GM12892 (cell line): ENCODE data around the gene PRKACB.
"Not testable (repeated sequence)": the region's sequence is repeated elsewhere in the genome, so short reads cannot be mapped to it uniquely, and the experiment has no call there.

ENCODE experiments used
- DNase-seq: peaks from one replicate; pipeline ENCODE4 v3.0.0; 2011; ENCODE audit not compliant: insufficient read length
- FAIRE-seq: peaks from 2 replicates; lab custom pipeline; 2011; peaks lifted over from hg19 to GRCh38; lab: Jason Lieb, UNC
- POLR2A ChIP-seq: IDR thresholded peaks from 2 replicates; pipeline ENCODE4 v1.6.1; 2011; ENCODE audit warnings: low read depth, low read length, control low read depth
- POLR2AphosphoS5 ChIP-seq: IDR thresholded peaks from 2 replicates; pipeline ENCODE4 v1.6.1; 2011; ENCODE audit warnings: low read depth, low read length, control low read depth
- TAF1 ChIP-seq: IDR thresholded peaks from 2 replicates; pipeline ENCODE4 v1.6.1; 2011; ENCODE audit warnings: low read depth, mild to moderate bottlenecking, control low read depth, low read length, borderline replicate concordance

The PRKACB gene

DNA sequence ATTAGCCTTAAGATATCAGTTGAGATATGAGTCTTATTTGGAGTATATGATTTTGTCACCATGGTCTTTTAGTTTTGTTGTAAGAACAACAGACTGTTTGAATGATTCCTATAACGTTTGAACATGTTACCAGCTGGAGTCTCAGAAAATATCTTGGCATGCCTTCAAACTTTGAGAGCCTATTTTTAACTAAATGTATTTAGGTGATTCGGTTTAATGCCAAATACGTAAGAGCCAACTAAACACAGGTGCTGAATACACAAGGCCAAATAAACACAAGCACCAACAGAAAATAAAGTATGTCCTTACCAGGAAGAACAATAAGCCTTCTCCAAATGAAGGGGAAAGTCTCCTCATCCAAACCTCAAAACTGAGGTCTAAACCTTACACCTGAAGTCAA, 48.6 kb downstream of the PRKACB start:
- FAIRE-seq (no peak), DNase-seq (no peak)
- no peak for TF ChIP-seq POLR2A
- TF ChIP-seq TAF1 = no peak
- no peak for TF ChIP-seq POLR2AphosphoS5

DNA sequence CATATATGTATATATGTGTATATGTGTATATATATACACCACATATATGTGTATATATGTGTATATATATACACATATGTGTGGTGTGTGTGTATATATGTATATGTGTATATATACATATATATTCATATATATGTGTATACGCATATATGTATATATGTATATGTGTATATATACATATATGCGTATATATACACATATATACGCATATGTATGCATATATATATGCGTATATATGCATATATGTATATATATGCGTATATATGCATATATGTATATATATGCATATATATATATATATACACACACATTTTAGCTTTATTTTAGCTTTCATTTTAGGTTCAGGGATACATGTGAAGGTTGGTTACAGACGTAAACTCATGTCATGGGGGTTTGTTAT, 54.8 kb downstream of the PRKACB start:
- TF ChIP-seq POLR2AphosphoS5 = no peak
- no peak for TF ChIP-seq TAF1
- TF ChIP-seq POLR2A = no peak
- FAIRE-seq (no peak), DNase-seq (no peak)

DNA sequence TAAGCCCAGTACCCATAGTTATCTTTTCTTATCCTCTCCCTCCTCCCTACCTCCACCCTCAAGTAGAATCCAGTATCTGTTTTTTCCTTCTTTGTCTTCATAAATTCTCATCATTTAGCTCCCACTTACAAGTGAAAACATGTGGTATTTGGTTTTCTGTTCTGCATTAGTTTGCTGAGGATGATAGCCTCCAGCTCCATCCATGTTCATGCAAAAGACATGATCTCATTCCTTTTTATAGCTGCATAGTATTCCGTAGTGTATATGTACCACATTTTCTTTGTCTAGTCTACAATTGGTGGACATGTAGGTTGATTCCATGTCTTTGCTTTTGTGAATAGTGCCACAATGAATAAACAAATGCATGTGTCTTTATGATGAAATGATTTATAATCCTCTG, 55.2 kb downstream of the PRKACB start:
- FAIRE-seq = no peak
- TF ChIP-seq POLR2AphosphoS5 = no peak
- no peak for TF ChIP-seq TAF1
- TF ChIP-seq POLR2A = no peak
- DNase-seq = no peak

DNA sequence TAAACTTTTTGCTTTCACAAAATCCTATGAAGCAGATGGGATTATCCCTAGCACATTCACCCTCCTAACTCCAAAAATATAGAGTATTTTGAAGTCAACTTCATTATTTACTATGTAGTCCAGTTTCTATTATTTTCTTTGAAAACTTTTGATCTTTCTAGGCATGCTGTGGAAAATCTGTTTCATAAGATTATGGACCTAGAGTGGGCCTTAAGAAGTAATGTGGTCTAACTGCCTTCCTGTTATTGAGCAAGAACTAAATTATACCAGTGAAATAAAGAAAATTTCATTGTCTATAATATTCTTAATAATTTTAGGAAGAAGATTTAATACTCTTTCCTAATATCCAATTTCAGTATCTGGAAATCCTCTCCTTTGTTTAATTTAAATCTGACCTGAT, 58.1 kb downstream of the PRKACB start:
- TF ChIP-seq TAF1 (no peak), POLR2AphosphoS5 (no peak), POLR2A (no peak)
- FAIRE-seq (no peak), DNase-seq (no peak)

DNA sequence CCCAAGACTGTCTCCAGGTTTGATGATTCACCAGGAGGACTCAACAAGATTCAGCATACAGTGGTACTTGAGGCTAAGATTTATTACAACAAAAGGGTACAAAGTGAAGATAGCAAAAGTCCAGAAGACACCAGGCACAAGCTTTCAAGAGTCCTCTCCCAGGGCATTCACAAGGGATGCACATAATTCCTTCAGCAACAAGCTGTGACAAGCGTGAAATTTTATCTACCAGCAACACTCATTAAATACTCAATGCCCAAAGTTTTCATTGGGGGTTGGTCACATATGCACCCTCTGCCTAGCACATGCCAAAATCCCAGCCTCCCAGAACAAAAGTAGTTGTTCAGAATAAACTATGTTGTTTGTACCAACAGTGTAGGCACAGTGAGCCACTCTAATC, 62.3 kb downstream of the PRKACB start:
- TF ChIP-seq POLR2A = no peak
- TF ChIP-seq TAF1 = no peak
- TF ChIP-seq POLR2AphosphoS5 = no peak
- DNase-seq = no peak
- no peak for FAIRE-seq

DNA sequence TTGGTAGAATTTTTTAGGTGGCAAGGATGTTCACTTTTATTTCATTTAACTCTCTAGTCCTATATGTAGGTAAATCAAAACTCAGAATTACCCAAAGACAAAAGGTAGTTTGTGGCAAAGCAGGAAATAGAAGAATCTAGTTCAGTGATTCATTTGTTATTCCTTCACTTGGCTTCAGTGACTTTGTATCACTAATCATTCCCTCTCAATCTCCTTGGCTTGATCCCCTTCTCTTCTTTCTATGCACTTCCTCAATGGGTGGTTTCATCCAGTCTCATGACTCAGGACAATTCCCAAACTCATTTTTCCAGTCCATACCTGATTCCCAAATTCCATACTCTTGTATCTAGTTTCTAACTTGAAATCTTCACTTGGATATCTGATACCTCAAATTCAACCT, 64.9 kb downstream of the PRKACB start:
- FAIRE-seq (no peak), DNase-seq (no peak)
- TF ChIP-seq TAF1 (no peak), POLR2AphosphoS5 (no peak)

DNA sequence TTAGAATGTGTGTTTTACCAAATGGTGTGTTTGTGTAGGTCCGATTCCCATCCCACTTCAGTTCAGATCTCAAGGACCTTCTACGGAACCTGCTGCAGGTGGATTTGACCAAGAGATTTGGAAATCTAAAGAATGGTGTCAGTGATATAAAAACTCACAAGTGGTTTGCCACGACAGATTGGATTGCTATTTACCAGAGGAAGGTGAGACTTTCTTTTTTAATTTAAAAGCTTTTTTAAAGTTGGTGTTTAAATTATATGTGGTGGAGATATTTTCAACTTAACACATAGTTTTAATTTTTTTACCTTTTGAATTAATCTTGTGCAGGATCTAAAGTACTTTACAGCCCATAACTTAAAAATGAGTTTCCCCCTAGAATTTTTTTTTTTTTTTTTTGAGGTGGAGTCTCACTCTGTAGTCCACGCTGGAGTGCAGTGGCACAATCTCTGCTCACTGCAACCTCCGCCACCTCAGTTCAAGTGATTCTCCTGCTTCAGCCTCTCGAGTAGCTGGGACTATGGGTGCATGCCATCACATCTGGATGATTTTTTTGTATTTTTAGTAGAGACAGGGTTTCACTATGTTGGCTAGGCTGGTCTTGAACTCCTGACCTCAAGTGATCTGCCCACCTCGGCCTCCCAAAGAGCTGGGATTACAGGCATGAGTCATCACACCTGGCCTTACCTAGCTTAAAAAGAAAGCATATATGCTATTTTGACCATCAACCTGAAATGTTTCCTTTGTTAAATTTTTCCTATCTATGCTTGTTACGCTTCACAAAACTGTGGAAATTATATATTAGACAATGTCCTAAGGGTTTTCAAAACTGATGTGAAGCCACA, 70.3 kb downstream of the PRKACB start:
- no peak for FAIRE-seq
- no peak for DNase-seq
- TF ChIP-seq TAF1 = no peak
- no peak for TF ChIP-seq POLR2A
- TF ChIP-seq POLR2AphosphoS5 = no peak

DNA sequence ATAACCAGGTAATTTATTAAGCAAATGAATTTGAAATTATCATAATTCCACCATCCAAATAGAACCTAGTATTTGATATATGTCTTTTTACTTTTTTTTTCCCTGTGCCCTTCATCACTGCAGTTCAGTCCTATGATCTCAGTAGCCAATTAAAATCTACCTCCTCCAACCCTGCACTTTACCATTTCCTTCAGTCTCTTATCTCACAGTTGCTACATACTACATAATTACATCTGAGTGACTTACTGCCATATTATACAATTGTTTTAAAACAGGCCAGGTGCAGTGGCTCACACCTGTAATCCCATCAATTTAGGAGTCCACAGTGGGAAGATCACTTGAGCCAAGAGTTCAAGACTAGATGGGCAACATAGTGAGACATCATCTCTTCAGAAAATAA, 73.2 kb downstream of the PRKACB start:
- TF ChIP-seq TAF1 (no peak), POLR2AphosphoS5 (no peak), POLR2A (no peak)
- FAIRE-seq (no peak), DNase-seq (no peak)

DNA sequence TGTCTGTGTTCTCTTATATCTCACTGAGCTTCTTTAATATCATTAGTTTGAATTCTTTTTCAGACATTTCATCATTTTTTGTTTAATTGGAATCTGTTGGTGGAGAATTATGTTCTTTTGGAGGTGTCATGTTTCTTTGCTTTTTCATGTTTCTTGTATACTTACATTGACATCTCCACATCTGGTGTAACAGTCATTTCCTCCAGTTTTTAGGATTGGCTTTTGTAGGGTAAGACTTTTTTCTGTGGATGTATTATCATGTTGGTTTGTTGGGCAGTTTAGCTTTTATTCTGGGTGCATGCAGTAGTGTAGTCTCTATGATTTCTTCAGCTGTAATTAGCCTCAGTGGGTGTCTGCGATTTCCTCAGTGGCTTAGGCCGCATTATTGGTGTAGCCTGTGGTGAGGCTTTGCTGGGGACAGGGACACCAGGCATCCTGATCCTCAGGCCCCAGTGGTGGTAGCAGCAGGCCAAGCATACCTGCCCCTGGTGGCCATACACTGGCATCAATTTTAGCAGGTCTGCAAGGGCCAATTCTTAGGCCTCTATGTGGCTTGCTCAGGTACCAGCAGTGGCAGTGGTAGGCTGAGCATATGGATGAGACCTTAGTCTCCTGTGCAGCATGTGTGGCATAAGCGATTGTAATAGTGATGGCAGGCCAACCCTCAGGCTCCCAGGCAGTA, 79.8 kb downstream of the PRKACB start:
- no peak for FAIRE-seq
- DNase-seq = no peak
- TF ChIP-seq POLR2AphosphoS5 (no peak), POLR2A (no peak), TAF1 (no peak)

DNA sequence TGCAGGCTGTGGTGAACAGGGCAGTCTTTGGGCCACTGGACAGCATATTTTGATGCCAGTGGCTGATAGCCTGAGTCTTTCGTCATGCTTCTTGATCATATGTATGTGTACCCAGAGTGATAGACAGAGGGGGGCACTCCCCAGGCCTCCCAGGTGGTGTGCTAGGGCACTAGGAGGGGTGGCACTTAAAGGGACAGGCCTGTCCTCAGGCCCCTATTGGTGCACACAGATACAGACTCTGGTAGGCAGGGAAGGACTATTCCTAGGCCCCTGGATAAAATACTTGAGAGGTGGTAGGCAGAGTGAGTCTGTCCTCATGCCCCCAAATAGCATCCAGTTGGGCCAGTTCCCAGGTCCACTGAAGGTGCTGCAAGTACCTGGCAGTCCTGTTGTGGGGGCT, 80.8 kb downstream of the PRKACB start:
- TF ChIP-seq POLR2A (no peak), POLR2AphosphoS5 (no peak)
- FAIRE-seq (no peak), DNase-seq (no peak)

DNA sequence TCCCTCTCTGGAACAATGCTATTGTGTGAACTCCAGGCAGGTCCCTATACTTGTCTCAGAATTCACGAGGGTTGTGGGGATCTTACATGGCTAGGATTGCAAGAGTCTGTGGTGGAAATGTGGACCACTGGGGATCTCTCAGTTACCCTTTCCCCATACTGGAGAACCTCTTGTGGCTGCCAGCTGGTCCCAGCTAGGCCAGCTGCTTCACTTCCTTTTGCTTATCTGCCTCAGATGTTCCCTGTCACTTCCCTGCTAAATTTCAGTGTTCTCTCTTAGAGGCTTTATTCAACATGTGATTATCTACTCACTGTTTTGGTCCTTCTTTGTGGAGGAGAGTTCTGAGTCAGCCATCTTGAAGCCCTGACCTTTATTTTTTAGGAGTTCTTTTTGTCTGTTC, 81.6 kb downstream of the PRKACB start:
- TF ChIP-seq POLR2A = no peak
- TF ChIP-seq TAF1 = no peak
- no peak for TF ChIP-seq POLR2AphosphoS5
- FAIRE-seq = no peak
- no peak for DNase-seq

DNA sequence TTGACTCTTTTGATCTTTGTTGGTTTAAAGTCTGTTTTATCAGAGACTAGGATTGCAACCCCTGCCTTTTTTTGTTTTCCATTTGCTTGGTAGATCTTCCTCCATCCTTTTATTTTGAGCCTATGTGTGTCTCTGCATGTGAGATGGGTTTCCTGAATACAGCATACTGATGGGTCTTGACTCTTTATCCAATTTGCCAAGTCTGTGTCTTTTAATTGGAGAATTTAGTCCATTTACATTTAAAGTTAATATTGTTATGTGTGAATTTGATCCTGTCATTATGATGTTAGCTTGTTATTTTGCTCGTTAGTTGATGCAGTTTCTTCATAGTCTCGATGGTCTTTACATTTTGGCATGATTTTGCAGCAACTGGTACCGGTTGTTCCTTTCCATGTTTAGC, 88.6 kb downstream of the PRKACB start:
- not testable (repeated sequence) for FAIRE-seq, DNase-seq

DNA sequence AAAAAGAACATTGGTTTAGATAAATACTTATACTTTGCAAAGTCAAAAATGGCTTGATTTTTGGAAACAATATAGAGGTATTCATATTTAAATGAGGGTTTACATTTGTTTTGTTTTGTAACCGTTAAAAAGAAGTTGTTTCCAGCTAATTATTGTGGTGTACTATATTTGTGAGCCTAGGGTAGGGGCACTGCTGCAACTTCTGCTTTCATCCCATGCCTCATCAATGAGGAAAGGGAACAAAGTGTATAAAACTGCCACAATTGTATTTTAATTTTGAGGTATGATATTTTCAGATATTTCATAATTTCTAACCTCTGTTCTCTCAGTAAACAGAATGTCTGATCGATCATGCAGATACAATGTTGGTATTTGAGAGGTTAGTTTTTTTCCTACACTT, 92.2 kb downstream of the PRKACB start:
- DNase-seq (no peak), FAIRE-seq (no peak)
- TF ChIP-seq POLR2AphosphoS5 = no peak
- no peak for TF ChIP-seq TAF1
- TF ChIP-seq POLR2A = no peak
